GM19395 (cell line): Measurements from ENCODE around the gene DPYD.

Experiments used
- ATAC-seq: cut with Tn5 transposase; IDR thresholded peaks from one replicate; pipeline ENCODE4 v1.9.1; 2021; ENCODE audit warnings: mild to moderate bottlenecking, moderate library complexity; ENCODE audit not compliant: unreplicated experiment

The DPYD gene

DNA sequence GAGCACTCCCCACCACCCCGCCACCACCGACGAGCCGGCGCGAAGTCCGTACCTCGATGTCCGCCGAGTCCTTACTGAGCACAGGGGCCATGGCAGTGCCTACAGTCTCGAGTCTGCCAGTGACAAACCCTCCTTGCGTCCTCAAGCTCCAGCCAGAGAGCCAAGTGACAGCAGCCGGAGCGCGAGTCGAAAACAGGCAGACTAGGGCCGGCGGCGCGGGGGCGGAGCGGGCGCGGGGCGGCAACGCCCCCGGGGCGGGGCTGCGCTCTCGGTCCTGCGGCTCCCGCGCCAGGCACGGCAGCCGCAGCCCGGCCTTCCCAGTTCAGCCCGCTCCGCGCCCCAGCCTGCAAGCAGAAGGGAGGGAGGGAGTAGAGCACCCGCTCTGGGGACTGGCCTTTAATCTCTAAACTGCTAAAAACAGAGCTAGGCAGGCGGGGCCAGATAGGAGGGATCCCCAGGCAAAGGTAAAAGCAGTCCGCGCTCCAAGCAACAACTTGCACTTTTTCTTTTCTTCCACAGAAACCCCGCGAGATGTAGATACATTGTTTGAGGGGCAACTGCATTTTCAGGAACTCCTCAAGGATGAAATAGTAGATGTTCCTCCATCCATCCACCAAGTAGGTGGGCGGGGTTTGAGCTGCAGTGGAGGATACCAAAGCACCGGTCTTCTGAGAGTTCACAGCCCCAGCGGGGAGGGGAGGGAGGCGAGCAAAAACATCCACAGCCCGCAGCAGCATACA, at the start of gene DPYD:
TSS of gene DPYD (minus strand) at position 203 of the 740 bp plus-strand sequence. CDS start at position 91, 112 bp downstream.
- peak; percentile 88 for ATAC-seq

DNA sequence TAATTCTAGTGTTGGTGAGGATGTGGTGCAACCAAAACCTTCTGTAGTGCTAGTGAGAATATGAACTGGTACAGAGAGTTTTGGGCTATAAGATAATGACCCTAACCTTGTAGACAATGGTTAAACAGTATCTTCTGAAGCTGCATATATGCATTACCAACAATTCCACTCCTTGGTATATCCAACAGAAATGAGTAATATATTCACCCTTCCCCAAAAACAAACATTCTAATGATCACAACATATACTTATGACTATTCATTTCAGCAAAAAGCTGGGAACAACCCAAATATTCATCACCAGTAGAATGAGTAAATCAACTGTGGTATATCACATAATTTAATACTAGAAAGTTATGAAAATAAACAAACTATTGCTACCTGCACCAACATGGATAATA, 39.6 kb upstream of the DPYD start:
- no peak for ATAC-seq

DNA sequence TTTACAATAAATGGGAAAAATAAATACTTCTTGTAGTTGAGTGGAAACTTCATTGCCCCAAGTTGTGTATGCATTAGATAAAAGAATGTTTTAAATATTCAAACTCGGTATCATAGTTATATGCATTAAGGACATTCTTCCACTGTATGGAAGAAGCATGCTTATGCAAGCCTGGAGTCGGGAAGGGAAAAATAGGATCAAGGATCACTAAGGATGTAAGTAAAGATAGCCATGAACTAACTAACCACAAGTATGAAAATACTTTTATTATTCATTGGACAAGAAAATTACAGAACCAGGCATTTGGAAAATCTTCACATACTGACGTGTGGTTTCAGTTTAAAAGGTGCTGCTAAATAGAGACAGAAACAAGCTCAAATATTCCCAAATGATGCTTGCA, 26.9 kb upstream of the DPYD start:
- no peak for ATAC-seq

DNA sequence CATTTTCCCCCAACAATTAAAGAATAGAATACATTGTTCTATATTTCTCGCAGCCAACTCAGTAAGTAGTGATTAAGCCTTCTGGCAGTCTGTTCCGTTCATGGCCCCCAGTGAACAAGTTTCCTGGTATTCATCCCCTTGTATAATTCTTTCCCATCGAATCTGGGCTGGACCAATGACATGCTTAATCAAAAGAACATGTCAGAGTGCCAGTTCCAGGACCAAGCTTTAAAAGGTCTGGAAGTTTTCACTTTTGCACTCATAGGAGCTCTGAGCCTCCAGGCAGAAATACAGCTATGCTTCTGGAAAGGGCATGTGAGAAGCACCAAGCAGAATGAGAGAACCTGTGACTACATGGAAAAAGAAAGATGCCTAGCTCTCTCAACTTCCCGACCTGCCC, 22.5 kb upstream of the DPYD start:
- no peak for ATAC-seq

DNA sequence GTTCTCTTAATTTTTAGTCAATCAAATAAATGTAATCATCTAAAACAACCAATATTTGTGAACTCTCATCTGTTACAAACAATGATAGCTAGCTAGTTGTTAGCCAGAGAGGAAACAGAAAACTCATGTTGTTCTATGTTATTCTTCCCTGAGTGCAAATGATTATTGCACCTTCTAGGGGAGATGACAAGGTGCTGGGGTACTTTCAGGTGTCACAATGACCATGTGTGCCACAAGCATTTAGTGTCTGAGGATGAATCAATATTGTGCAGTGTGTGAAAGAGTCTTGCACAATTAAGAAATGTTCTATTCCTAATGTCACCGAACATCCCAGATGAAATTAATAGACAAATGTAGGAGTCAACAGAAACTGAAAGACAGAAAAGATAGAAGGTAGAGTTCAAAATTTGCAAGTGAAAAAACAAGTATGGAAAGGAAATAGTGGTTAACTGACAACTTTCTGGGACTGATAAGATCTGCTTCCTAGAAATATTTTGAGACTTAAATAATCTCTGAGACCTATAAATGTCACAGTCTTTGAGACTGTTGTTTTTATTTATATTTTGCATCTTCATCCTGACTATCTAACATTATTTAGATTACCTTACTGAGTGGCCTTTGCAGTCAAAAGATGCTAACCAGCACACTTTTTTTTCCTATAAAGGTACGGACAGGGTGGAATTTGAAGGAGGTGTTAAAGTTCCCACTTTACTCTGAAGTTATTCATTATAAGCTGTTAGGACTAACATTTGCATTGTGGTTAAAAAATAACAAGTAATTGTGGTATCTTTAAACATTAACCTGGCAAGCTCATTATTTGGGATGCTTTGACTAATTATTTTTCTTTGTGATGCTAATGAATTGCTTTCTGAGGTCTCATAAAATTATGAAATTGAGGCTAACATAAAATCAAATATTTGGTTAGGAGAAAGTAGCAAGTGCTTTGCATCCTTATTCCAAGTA, 21.6 kb upstream of the DPYD start:
- no peak for ATAC-seq

DNA sequence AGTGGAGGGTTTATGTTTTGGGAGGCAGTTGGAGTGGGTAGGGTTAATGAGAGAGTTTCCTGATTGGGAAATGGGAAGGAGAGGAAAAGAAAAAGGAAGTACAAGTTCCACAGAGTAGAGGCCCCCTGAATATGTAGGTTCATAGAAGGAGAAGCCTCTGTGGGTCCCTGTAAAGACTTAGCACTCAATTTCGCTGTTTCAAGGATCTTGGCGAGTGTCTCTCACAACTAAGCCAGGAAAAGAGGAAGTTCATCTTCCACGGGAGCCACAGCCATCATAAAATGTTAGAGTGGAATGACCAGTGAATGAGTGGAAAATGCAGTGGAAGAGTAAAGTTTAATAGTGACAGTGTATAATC, 17.4 kb upstream of the DPYD start:
- ATAC-seq, result no peak

DNA sequence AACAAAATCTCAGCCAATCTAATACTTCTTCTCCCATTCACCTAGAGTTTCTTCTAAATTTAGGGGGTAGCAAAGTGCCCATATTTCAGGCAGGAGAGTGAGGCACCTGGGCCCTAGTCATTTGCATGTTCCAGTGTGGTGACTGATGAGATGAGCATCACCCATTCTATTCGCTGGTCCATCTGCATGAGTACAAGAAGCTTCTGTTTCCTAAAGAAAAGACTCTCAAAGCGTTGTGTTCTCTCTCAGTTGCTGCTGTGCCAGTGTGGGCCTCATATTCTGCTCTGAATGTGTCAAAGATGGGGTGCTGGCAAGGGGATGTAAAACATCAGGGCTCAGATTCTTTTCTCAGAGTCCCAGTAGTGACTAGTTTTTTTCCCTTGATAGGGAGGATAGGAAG, 16.1 kb upstream of the DPYD start:
- no peak for ATAC-seq

DNA sequence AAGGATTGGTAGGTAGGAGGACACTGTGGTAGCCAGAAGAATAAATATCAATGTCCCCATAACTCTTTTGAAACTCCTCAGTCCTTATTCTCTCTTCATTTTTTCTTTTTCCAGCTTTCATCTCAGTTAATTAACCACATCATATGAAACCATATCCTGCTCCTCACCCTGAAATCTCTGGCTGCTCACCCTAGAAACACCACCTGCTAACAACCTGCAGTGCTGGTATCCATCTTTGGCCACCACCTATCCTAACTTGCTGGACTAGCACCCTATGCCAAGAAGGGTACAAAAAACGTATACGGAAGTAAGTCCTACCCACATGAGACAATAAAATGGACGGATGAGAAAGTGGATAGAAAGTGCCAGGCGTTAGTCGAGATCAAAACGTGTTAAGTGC, 13.7 kb upstream of the DPYD start:
- ATAC-seq, result no peak

DNA sequence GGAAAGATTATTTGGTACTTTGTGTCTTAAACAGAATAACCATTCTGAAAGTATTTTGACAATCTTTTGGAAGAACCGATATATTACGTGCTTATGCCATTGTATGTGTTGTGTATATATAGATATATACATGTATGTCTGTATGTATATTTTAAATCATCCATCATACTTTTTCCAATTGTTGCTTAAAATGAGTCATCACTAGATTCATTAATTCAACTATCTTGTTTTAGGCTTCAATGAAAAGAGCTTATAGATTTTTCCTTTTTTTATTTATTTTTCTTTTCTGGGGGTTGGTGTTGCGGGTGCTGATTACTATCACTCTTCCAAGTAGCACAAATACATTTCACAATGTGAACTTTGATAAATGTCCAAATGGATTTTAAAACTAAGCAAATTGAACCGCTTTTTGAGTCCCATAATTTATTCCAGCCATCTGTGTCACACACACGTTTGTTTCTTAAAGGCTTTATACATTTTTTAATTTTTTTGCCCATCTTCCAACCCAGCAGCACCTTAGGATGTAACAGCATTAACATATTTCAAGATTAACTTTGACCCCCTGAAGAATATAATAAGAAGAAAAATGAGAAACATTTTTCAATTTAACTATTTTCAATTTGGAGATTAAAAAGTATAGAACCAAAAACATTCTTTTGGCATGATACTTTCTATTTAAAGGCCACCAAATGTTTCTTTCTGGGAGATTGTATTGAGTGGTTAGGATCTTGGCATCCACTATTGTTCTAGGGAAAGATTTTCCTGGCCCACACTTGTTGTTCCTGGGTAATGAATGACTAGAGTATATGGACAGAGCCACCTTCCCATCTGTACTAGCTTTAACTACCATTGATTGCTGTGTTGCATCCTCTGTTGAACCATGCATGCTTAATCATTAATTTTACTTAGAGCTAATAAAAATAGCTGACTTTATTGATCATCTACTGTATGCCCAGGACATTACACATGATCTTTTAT, 9.3 kb upstream of the DPYD start:
- ATAC-seq, result no peak

DNA sequence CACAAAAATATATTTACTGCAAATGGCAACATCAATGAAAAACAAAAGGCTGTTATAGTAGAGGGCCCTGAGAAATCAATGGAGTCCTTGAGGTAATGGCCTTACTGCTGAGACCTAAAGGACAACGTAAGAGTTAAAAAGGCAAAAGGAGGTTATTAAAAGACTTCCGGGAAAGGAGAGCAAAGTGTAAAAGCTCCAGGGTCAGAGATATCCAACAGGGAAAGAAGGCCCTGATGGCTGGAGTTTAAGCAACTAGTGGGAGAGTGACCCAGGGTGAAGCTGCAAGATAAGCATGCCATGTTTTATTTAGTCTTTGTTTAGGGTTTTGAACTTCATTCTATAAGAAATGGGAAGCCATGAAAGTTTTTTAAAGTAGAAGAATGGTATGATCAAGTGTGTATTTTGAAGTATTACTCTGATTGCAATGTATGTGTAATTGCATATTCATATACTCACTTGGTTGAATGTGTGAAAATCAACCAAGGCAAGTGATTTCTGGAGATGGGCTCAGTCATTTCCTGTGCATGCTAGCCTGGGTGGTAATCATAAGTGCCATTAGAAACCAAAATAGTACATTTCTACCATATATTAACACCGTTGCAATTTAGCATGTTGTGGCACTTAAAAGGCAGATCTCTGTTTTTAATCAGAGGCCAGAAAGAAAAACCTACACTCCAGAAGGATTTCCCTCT, 5.3 kb upstream of the DPYD start:
- ATAC-seq, result no peak

DNA sequence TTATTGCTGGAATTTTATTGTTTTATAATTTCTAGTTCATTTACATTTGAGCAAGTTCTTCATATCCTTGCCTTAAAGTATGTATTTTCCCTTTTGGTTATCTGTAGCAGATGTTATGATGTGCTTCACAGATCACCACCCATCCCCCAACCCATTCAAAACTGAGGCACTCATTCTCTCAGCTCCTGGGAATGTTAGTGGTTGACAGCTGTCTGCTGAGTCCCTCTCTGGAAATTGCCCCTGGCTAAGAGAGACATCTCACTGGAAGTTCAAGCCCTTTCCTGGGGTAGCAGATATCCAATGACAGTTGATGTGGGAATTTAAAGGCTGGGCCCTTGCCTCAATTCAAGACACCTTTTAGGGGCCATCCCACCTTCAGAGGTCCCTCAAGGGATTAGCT, 4.3 kb upstream of the DPYD start:
- no peak for ATAC-seq

DNA sequence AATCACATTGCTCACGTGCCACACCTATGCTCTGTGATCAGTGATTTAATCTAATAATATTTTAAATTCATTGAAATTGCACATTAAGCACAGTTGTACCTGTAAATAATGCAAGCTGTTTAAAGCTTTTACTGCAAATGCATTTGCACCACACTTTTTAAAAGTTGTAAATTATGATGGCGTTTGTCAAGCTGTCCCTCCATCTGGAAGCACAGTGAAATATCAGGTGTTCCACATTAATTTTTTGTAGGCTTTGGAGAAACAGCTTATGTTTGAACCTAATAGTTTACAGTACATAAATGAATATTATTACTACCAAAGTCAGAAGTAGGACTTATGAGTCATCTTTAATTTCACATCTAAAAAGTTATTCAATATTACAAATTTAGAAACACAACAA, 3.0 kb upstream of the DPYD start:
- no peak for ATAC-seq

DNA sequence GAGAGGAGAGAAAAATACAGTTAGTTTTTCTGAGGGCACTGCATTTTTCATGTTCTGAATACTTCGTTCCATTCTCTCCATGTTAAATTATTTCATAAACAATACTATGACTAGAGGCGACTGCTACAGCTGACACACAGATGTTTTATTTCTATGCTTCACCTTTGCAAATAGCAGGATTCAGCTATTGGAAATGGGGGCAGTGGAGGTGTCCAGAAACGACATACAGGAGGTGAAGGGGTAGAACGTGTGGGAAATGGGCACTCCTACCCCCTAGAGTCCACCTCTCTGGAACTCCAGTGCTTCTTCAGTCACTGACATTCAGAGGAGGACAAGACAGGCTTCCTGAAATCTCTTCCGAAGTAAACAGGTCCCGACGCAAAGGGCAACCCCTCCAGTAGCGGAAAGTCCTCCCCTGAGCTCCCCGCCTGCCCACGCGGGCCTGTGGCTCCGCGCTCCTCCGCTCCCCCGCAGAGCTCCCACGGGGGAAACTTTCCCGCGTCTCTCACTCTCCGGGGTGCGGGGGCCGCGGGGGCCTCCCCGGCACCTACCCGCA, 480 bp downstream of the DPYD start:
- ATAC-seq, result peak; percentile 37

DNA sequence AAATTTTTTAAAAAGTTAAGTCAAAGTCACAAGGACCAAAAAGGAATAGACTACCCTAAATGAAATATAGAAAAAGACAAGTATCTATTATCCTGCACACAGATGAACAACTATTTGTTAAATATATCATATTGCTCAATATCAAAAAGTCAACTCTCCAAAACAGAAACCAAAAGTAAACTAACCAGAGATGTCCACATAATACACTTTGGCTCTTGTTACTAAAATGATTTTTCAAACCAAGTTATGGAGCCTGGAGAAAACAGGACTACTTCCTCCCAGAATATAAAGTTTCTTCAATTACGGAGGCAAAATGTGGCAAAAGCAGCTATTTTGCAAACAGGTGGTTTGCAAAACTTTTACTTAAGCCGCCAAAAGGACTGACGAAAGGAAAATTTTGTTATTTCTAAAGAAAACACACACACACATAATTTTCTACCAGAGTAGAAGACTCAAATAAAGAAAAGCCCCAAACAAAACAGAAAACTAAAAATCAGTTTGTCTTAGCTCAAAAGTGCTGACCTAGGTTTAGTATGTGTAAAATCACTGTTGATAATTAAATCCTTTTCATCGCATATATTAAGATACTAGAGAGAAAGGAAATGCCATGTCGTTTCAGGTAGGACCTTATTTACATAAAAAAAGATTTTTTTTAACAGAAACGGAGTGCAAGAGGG, 1.1 kb downstream of the DPYD start:
- no peak for ATAC-seq

DNA sequence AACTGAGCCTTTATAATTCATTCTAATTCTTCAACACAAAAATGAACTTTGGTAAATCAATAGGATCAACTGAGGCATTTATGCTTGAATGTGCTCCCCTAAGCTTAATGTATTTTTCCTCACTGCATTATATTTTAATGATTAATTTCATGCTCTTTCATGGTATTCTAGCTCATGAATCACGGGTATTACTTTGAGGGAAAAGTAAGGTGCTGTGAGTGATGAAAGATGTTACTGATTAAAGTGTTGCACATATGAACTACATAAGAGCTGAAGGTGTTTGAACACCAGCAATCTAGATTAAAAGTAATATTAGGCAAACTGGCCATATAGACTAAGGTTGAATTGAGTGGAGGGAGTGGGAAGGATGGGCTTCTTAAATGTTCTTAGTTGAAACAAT, 1.9 kb downstream of the DPYD start:
- ATAC-seq, result no peak

DNA sequence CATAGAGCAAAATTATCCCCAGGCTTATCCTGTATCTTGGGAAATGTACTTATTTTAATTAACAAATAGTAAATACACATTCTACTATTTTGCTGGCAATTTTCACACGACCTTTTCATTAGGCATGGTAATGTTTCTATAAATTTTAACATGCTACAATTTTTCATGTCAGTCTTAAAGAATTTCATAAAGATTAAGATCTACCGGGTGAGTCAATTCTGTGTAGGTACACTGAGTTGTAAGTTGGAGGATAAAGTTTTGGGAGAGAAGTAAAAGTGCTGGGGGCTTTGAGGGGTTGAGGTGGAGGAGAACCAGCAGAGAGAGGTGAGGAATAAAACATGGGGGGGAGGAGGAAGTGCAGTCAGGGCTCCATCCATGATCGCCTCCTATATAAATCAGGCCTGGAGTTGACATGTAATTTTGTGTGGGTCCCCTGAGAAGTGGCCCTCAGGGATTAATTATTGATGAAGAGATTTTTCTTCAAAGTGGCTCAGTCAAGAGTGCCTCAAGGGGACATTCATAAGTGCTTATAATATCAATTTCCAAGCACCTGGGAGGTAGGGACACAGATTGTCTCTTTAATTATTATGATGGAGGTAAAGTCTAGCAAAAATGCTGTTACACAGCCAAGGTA, 7.2 kb downstream of the DPYD start:
- no peak for ATAC-seq

DNA sequence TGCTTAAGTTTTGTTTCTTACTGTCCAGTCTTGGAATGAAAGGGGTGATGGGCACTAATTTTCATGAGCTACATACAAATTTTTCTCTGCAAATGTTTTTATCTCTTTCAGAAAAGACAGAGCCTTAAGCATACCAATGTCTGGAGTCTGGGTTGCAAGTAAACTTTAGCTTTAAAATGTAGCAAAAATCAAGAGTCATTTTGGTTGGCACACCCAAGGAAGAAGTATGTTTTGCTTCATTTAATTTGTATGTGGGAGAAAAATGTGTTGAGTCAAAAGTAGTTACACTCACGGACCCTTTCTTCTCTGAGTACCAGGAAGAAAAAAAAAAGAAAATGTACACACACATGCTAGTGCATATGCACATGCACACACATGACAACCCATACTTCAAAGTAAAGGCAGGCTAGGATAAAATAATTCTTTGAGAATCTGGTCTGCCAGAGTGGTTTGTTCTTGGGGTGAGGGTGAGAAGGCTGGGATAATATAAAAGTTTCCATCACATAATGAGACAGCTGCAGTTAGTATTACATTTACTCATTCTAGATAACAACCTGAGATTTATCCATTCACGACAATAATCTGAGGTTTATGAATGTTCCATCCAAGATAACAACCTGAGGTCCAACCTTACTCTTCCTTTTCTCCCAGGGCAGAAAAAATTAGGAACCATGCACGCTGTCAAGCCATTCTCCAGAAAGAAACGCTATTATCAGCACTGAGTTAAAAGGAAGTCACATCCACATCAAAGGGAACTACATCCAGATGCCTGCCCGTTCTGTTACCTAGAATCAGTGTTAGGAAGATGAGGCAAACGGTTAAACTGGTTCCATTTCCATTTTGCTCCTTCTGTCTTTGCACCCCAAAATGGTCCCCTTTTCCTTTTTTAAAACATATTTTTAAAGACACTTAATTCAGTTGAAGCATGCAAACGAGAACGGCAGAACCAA, 9.3 kb downstream of the DPYD start:
- no peak for ATAC-seq

DNA sequence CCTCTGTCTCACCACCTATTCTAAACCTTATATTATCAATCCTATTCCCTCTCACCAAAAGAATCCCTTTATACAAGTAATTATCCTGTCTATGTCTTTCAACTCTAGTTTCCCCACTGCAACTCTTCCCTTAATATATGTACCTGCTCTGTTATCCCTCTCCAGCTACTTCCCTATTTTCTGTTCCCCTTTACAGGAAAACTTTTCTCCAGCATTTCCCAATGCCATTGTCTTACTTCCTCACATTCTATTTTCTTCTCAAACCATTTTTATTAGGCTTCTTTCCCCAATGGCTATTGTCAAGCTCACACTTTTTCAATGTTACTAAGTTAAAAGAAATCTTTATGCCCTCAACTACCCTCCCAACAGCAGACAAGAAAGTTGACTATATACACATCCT, 11.6 kb downstream of the DPYD start:
- no peak for ATAC-seq
